ENCODE data around the gene RANBP3L.
"Not testable (repeated sequence)": the region's sequence is repeated elsewhere in the genome, so short reads cannot be mapped to it uniquely, and the experiment has no call there.

The RANBP3L gene

GRCh38 chr5:36305571-36306326 lies 4.0 kb upstream of the RANBP3L start:
- no peak for TF ChIP-seq ZNF274 (IDR thresholded peaks at IDR 0.05; ENCODE audit: low read depth, low read length)
- H3K4me3 ChIP-seq (ENCODE audit: low read length) = no peak overlapping the region

GRCh38 chr5:36304095-36304805 lies 2.5 kb upstream of the RANBP3L start:
- no peak for TF ChIP-seq ZNF274 (IDR thresholded peaks at IDR 0.05; ENCODE audit: low read depth, low read length)
- H3K4me3 ChIP-seq (ENCODE audit: low read length) = no peak overlapping the region

- no peak overlapping the region for H3K4me3 ChIP-seq (ENCODE audit: low read length)
- no peak for TF ChIP-seq ZNF274 (IDR thresholded peaks at IDR 0.05; ENCODE audit: low read depth, low read length)
Observed at GRCh38 chr5:36300927-36301540, 668 bp downstream of the RANBP3L start.

GRCh38 chr5:36300191-36300926 lies 1.3 kb downstream of the RANBP3L start:
- no peak overlapping the region for H3K4me3 ChIP-seq (ENCODE audit: low read length)
- no peak for TF ChIP-seq ZNF274 (IDR thresholded peaks at IDR 0.05; ENCODE audit: low read depth, low read length)

GRCh38 chr5:36298552-36298951 lies 3.1 kb downstream of the RANBP3L start:
- H3K4me3 ChIP-seq (ENCODE audit: low read length) = no peak overlapping the region
- TF ChIP-seq ZNF274 (IDR thresholded peaks at IDR 0.05; ENCODE audit: low read depth, low read length) = no peak

- H3K4me3 ChIP-seq (ENCODE audit: low read length) = no peak overlapping the region
Observed at GRCh38 chr5:36297653-36298052, 4.0 kb downstream of the RANBP3L start.

GRCh38 chr5:36285837-36286615 lies 15.7 kb downstream of the RANBP3L start:
- no peak for TF ChIP-seq ZNF274 (IDR thresholded peaks at IDR 0.05; ENCODE audit: low read depth, low read length)
- no peak overlapping the region for H3K4me3 ChIP-seq (ENCODE audit: low read length)

More at GRCh38 chr5:36297653-36298052, 4.0 kb downstream of the RANBP3L start:
- no peak for TF ChIP-seq ZNF274 (IDR thresholded peaks at IDR 0.05; ENCODE audit: low read depth, low read length)

- not testable (repeated sequence) for H3K4me3 ChIP-seq (ENCODE audit: low read length)
Observed at GRCh38 chr5:36283775-36284174, 17.9 kb downstream of the RANBP3L start.

GRCh38 chr5:36281626-36282025 lies 20.1 kb downstream of the RANBP3L start:
- no peak overlapping the region for H3K4me3 ChIP-seq (ENCODE audit: low read length)
- TF ChIP-seq ZNF274 (IDR thresholded peaks at IDR 0.05; ENCODE audit: low read depth, low read length) = no peak

- no peak for TF ChIP-seq ZNF274 (IDR thresholded peaks at IDR 0.05; ENCODE audit: low read depth, low read length)
- no peak overlapping the region for H3K4me3 ChIP-seq (ENCODE audit: low read length)
Observed at GRCh38 chr5:36279054-36279698, 22.5 kb downstream of the RANBP3L start.

GRCh38 chr5:36277521-36278176 lies 24.1 kb downstream of the RANBP3L start:
- no peak overlapping the region for H3K4me3 ChIP-seq (ENCODE audit: low read length)
- TF ChIP-seq ZNF274 (IDR thresholded peaks at IDR 0.05; ENCODE audit: low read depth, low read length) = no peak

- TF ChIP-seq ZNF274 (IDR thresholded peaks at IDR 0.05; ENCODE audit: low read depth, low read length) = no peak
- no peak overlapping the region for H3K4me3 ChIP-seq (ENCODE audit: low read length)
Observed at GRCh38 chr5:36276864-36277263, 24.8 kb downstream of the RANBP3L start.

All from GM08714 (cell line).